Epithelial cell of prostate (primary cell): ENCODE measurements around the gene SPI1.
"Not testable (repeated sequence)": the region's sequence is repeated elsewhere in the genome, so short reads cannot be mapped to it uniquely, and the experiment has no call there.

Source experiments
- DNase-seq: peaks from one replicate; pipeline ENCODE4 v3.0.0-alpha.2; 2011; ENCODE audit warnings: low read depth, low spot score
- H3K27ac ChIP-seq: fragments of 450-650 bp; 2 replicates; pipeline ENCODE4 v1.5.1; 2017; ENCODE audit warnings: mild to moderate bottlenecking

Gene SPI1

GRCh38 chr11:47329431-47329986, 48.8 kb downstream of the SPI1 start:
- H3K27ac ChIP-seq: no peak overlapping the region

GRCh38 chr11:47328449-47329390, 49.6 kb downstream of the SPI1 start:
- no peak overlapping the region for H3K27ac ChIP-seq
- DNase-seq: no peak

More at GRCh38 chr11:47329431-47329986, 48.8 kb downstream of the SPI1 start:
- no peak for DNase-seq

- H3K27ac ChIP-seq: no peak overlapping the region
- DNase-seq: no peak
These were observed 50.4 kb downstream of the SPI1 start for GRCh38 chr11:47327949-47328348.

GRCh38 chr11:47327025-47327424, 51.3 kb downstream of the SPI1 start:
- no peak overlapping the region for H3K27ac ChIP-seq
- no peak for DNase-seq

GRCh38 chr11:47326198-47326597, 52.1 kb downstream of the SPI1 start:
- no peak for DNase-seq
- H3K27ac ChIP-seq: no peak overlapping the region

GRCh38 chr11:47325271-47326041, 52.9 kb downstream of the SPI1 start:
- no peak for DNase-seq
- H3K27ac ChIP-seq: no peak overlapping the region

- no peak for DNase-seq
These were observed 53.8 kb downstream of the SPI1 start for GRCh38 chr11:47324520-47324919.

GRCh38 chr11:47318166-47318565, 60.2 kb downstream of the SPI1 start:
- DNase-seq: no peak
- no peak overlapping the region for H3K27ac ChIP-seq

More at GRCh38 chr11:47324520-47324919, 53.8 kb downstream of the SPI1 start:
- no peak overlapping the region for H3K27ac ChIP-seq

GRCh38 chr11:47317064-47317828, 61.1 kb downstream of the SPI1 start:
- H3K27ac ChIP-seq: no peak overlapping the region
- no peak for DNase-seq

GRCh38 chr11:47316501-47316900, 61.8 kb downstream of the SPI1 start:
- not testable (repeated sequence) for H3K27ac ChIP-seq, DNase-seq

- DNase-seq: no peak
- H3K27ac ChIP-seq: no peak overlapping the region
These were observed 63.4 kb downstream of the SPI1 start for GRCh38 chr11:47314992-47315391.

GRCh38 chr11:47308050-47308823, 70.1 kb downstream of the SPI1 start:
- no peak overlapping the region for H3K27ac ChIP-seq
- DNase-seq: no peak

GRCh38 chr11:47306484-47306844, 71.9 kb downstream of the SPI1 start:
- H3K27ac ChIP-seq: no peak overlapping the region
- no peak for DNase-seq

GRCh38 chr11:47305734-47306483, 72.4 kb downstream of the SPI1 start:
- H3K27ac ChIP-seq: no peak overlapping the region

More at GRCh38 chr11:47305734-47306483, 72.4 kb downstream of the SPI1 start:
- DNase-seq: no peak
